T-helper 1 cell treated with Interleukin-12 subunit alpha and Interleukin-12 subunit beta and Interleukin-4 antibody, amounts not matched to agents 30 μg/mL and 1 μg/mL, for 36 hours (primary cell): ENCODE results near the gene IFNL4.
A peak's percentile ranks its signal among the peaks of the same experiment; 100 is the strongest.

ENCODE experiments used
- H3K27ac Mint-ChIP-seq: one replicate; pipeline ENCODE4 v1.8.0; 2021; ENCODE audit warnings: mild to moderate bottlenecking, mixed read lengths
- H3K27me3 Mint-ChIP-seq: one replicate; pipeline ENCODE4 v1.8.0; 2021; ENCODE audit warnings: low read depth, mixed read lengths
- H3K36me3 Mint-ChIP-seq: one replicate; pipeline ENCODE4 v1.8.0; 2021; ENCODE audit warnings: low read depth, mixed read lengths
- H3K4me1 Mint-ChIP-seq: one replicate; pipeline ENCODE4 v1.8.0; 2021; ENCODE audit warnings: low read depth, mixed read lengths
- H3K4me3 Mint-ChIP-seq: one replicate; pipeline ENCODE4 v1.8.0; 2021; ENCODE audit warnings: mild to moderate bottlenecking, moderate library complexity, mixed read lengths
- H3K9me3 Mint-ChIP-seq: one replicate; pipeline ENCODE4 v1.8.0; 2021; ENCODE audit warnings: mixed read lengths

Gene IFNL4

GRCh38 chr19:39199025-39199424, 49.6 kb downstream of the IFNL4 start:
- Mint-ChIP-seq H3K4me3 (no peak overlapping the region), H3K36me3 (peaks cover 1% of the 10 kb centered on the region), H3K9me3 (no peaks in the 10 kb centered on the region), H3K27me3 (peaks cover 79% of the 10 kb centered on the region), H3K4me1 (peaks cover 5% of the 10 kb centered on the region), H3K27ac (no peak overlapping the region)

GRCh38 chr19:39197808-39198207, 50.8 kb downstream of the IFNL4 start:
- H3K27me3 Mint-ChIP-seq, result peaks cover 75% of the 10 kb centered on the region
- peaks cover 1% of the 10 kb centered on the region for H3K36me3 Mint-ChIP-seq
- H3K4me3 Mint-ChIP-seq, result no peak overlapping the region
- peaks cover 5% of the 10 kb centered on the region for H3K4me1 Mint-ChIP-seq
- no peaks in the 10 kb centered on the region for H3K9me3 Mint-ChIP-seq
- H3K27ac Mint-ChIP-seq, result no peak overlapping the region

- peaks cover 1% of the 10 kb centered on the region for H3K36me3 Mint-ChIP-seq
- no peaks in the 10 kb centered on the region for H3K9me3 Mint-ChIP-seq
- H3K4me3 Mint-ChIP-seq, result peak within 1 kb of the TSS; percentile 39
- H3K27me3 Mint-ChIP-seq, result peaks cover 69% of the 10 kb centered on the region
- peaks cover 5% of the 10 kb centered on the region for H3K4me1 Mint-ChIP-seq
- no peak within 1 kb of the TSS for H3K27ac Mint-ChIP-seq
These were observed 51.6 kb downstream of the IFNL4 start, which contains the start of gene NCCRP1 for GRCh38 chr19:39196860-39197562. Gene NCCRP1, plus strand, starts transcription at chr19:39196964. Its CDS starts 19 bp downstream, at chr19:39196983.

- no peak overlapping the region for H3K4me3 Mint-ChIP-seq
- no peak overlapping the region for H3K27ac Mint-ChIP-seq
- H3K27me3 Mint-ChIP-seq, result peaks cover 62% of the 10 kb centered on the region
- H3K4me1 Mint-ChIP-seq, result peaks cover 5% of the 10 kb centered on the region
- H3K36me3 Mint-ChIP-seq, result peaks cover 1% of the 10 kb centered on the region
- no peaks in the 10 kb centered on the region for H3K9me3 Mint-ChIP-seq
These were observed 52.3 kb downstream of the IFNL4 start for GRCh38 chr19:39196320-39196719.
